A673 (cell line): ENCODE measurements around the gene AFG3L2. TPM values are rescaled to one million over a fixed set of nuclear protein-coding genes. Genes with fewer than 3 reads are reported as not detected.

Experiments
- BruUV-seq: library from RNA; stranded (reverse); fragments of 400-500 nt; replicated peaks from 2 replicates; lab custom pipeline; 2021; lab: Mats Ljungman, UMichigan
- CTCF ChIA-PET: fragments of 300-600 bp; sonication (Branson Sonifier 250); formaldehyde crosslinking; loops from one replicate; lab custom pipeline; 2022; ENCODE audit warnings: antibody characterized with exemption; lab: Charles Lee
- POLR2A ChIA-PET: fragments of 300-600 bp; sonication (Branson Sonifier 250); formaldehyde crosslinking; loops from one replicate; lab custom pipeline; 2022; ENCODE audit warnings: antibody characterized with exemption; ENCODE audit not compliant: low non-redundant PET; lab: Charles Lee
- DNase-seq: peaks from one replicate; pipeline ENCODE4 v3.0.0-alpha.2; 2015; ENCODE audit warnings: low spot score
- H3K27ac ChIP-seq: fragments of 200-600 bp; sonication (generic); 2 replicates; pipeline ENCODE4 v1.5.1; 2016; ENCODE audit warnings: mixed run types, low read depth, mild to moderate bottlenecking, mixed read lengths, antibody characterized with exemption, low read length; ENCODE audit not compliant: poor library complexity, severe bottlenecking
- H3K27me3 ChIP-seq: fragments of 200-600 bp; sonication (generic); replicated peaks from 2 replicates; pipeline ENCODE4 v1.6.1; 2017; ENCODE audit warnings: mixed run types, low read depth, mild to moderate bottlenecking, mixed read lengths, antibody characterized with exemption, low read length; ENCODE audit not compliant: insufficient read depth, poor library complexity
- H3K36me3 ChIP-seq: fragments of 200-600 bp; sonication (generic); 2 replicates; pipeline ENCODE4 v1.6.1; 2016; ENCODE audit warnings: mixed run types, mild to moderate bottlenecking, mixed read lengths, antibody characterized with exemption, low read length; ENCODE audit not compliant: insufficient read depth, poor library complexity, severe bottlenecking
- H3K4me1 ChIP-seq: fragments of 200-600 bp; sonication (generic); 2 replicates; pipeline ENCODE4 v1.6.1; 2017; ENCODE audit warnings: mixed run types, mild to moderate bottlenecking, mixed read lengths, antibody characterized with exemption, low read length; ENCODE audit not compliant: insufficient read depth, poor library complexity, severe bottlenecking
- H3K4me3 ChIP-seq: fragments of 200-600 bp; sonication (generic); 2 replicates; pipeline ENCODE4 v1.5.1; 2016; ENCODE audit warnings: low read depth, mixed run types, mild to moderate bottlenecking, mixed read lengths, low read length; ENCODE audit not compliant: poor library complexity, severe bottlenecking
- H3K9me3 ChIP-seq: fragments of 200-600 bp; sonication (generic); 2 replicates; pipeline ENCODE4 v1.6.1; 2016; ENCODE audit warnings: mixed run types, low read depth, mild to moderate bottlenecking, mixed read lengths, antibody characterized with exemption, low read length; ENCODE audit not compliant: poor library complexity, severe bottlenecking
- CTCF ChIP-seq: fragments of 300-800, 200-600 bp; sonication (generic); conservative IDR thresholded peaks from 2 replicates; pipeline ENCODE4 v1.5.1; 2017; ENCODE audit warnings: low read depth, mild to moderate bottlenecking, antibody characterized with exemption, low read length, moderate library complexity, mixed read lengths
- EZH2 ChIP-seq: fragments of 200-600 bp; sonication (generic); IDR thresholded peaks from 2 replicates; pipeline ENCODE4 v1.6.1; 2017; ENCODE audit warnings: borderline replicate concordance, low read depth, mild to moderate bottlenecking, mixed read lengths, antibody characterized with exemption, low read length; ENCODE audit not compliant: poor library complexity, severe bottlenecking
- intact Hi-C: fragments of 100-400 bp; cut with micrococcal nuclease; formaldehyde crosslinking; loops from one replicate; pipeline ENCODE4 v1.10.0; 2022; ENCODE audit not compliant: unreplicated experiment
- total RNA-seq: library from RNA; stranded (reverse); gene quantifications from 2 replicates; pipeline ENCODE4 v1.2.3, GENCODE V29; 2021

Gene AFG3L2
- total RNA-seq, 1 experiment from 2014 or later, result 72.7 TPM

- Histone ChIP-seq H3K27me3 (no peaks in the 10 kb centered on the region), H3K4me3 (peak overlapping the region; percentile 97), H3K27ac (peak overlapping the region; percentile 74), H3K9me3 (peaks cover 12% of the 10 kb centered on the region), H3K4me1 (peaks cover 5% of the 10 kb centered on the region), H3K36me3 (peaks cover 24% of the 10 kb centered on the region)
- no peak for TF ChIP-seq CTCF
- no peak for TF ChIP-seq EZH2
- intact Hi-C loops, result loop anchor here (5.0 kb wide), 1 partner anchor 50 kb away; no protein-coding TSS in a partner anchor
- peak; percentile 53 for DNase-seq
- CTCF ChIA-PET, result interaction anchor here (1.6 kb wide), 1 partner anchor 35 kb away, joined by 8 read pairs; no protein-coding TSS in a partner anchor
- POLR2A ChIA-PET, result no interaction called here
- BruUV-seq, result TSS peak; percentile 81
Measured at GRCh38 chr18:12306752-12307700, 70.0 kb downstream of the AFG3L2 start.

GRCh38 chr18:12305930-12306629 is 70.9 kb downstream of the AFG3L2 start:
- CTCF ChIA-PET, result no interaction called here
- peaks cover 15% of the 10 kb centered on the region for H3K36me3 ChIP-seq
- intact Hi-C loops, result loop anchor here (5.0 kb wide), 1 partner anchor 49 kb away; no protein-coding TSS in a partner anchor

More at GRCh38 chr18:12305930-12306629, 70.9 kb downstream of the AFG3L2 start:
- Histone ChIP-seq H3K4me1 (peaks cover 5% of the 10 kb centered on the region), H3K27me3 (no peaks in the 10 kb centered on the region), H3K4me3 (no peak overlapping the region), H3K27ac (no peak overlapping the region), H3K9me3 (peaks cover 2% of the 10 kb centered on the region)
- DNase-seq, result no peak
- POLR2A ChIA-PET, result no interaction called here
- BruUV-seq, result no TSS peak
- TF ChIP-seq CTCF (no peak), EZH2 (no peak)
